Breast epithelium (tissue), 4 donors: ENCODE results near the gene USP9Y. TPM values are rescaled to one million over a fixed set of nuclear protein-coding genes. Genes with fewer than 3 reads are reported as not detected.

Source experiments
- DNase-seq, 2 donors: peaks; one replicate each; pipeline ENCODE4 v3.0.0-alpha.2; 2019; ENCODE audit warnings: low spot score in 2 of 2
- H3K27ac ChIP-seq, 2 donors: fragments of 200-600 bp; sonication (generic) in 1 of 2; one replicate each; pipeline ENCODE4 v1.5.1; 2016 to 2019; ENCODE audit warnings: mild to moderate bottlenecking in 1 of 2
- H3K27me3 ChIP-seq, 2 donors: fragments of 200-600 bp; sonication (generic) in 1 of 2; one replicate each; pipeline versions ENCODE4 v1.5.1 to v1.6.0; 2017 to 2019; ENCODE audit warnings: control low read depth in 1 of 2, mild to moderate bottlenecking in 1 of 2
- H3K36me3 ChIP-seq: fragments of 200-600 bp; one replicate; pipeline ENCODE4 v1.5.1; 2019
- H3K4me1 ChIP-seq, 2 donors: fragments of 200-600 bp; sonication (generic); one replicate each; pipeline ENCODE4 v1.5.1; 2016 to 2019; ENCODE audit warnings: control low read depth in 1 of 2
- H3K4me3 ChIP-seq, 3 donors: fragments of 200-600 bp; sonication (generic); 1 replicate in 2 of 3; 2 replicates in 1 of 3; pipeline ENCODE4 v1.5.1; 2016 to 2019; ENCODE audit warnings: mild to moderate bottlenecking in 3 of 3, moderate library complexity in 2 of 3
- H3K9me3 ChIP-seq, 2 donors: fragments of 200-600 bp; sonication (generic) in 1 of 2; one replicate each; pipeline ENCODE4 v1.5.1; 2016 to 2019; ENCODE audit warnings: control low read depth in 1 of 2
- CTCF ChIP-seq, 3 donors: fragments of 450-650 bp; IDR thresholded peaks; one replicate each; pipeline ENCODE4 v1.5.1; 2016 to 2017; ENCODE audit warnings: antibody characterized with exemption in 3 of 3, mild to moderate bottlenecking in 3 of 3, moderate library complexity in 3 of 3
- POLR2A ChIP-seq: fragments of 450-650 bp; IDR thresholded peaks from one replicate; pipeline ENCODE4 v1.6.1; 2016; ENCODE audit warnings: antibody characterized with exemption, mild to moderate bottlenecking, moderate library complexity
- POLR2AphosphoS5 ChIP-seq, 3 donors: sonication (generic); formaldehyde crosslinking; IDR thresholded peaks; one replicate each; pipeline ENCODE4 v1.6.1; 2017; ENCODE audit warnings: antibody characterized with exemption in 3 of 3
- intact Hi-C: fragments of 100-400 bp; cut with DNase I; formaldehyde crosslinking; loops from one replicate; pipeline ENCODE4 v1.15.1; 2023; ENCODE audit warnings: low total_unique reads
- total RNA-seq, 3 donors: library from RNA; depleted of rRNA; stranded (reverse); fragments of >200 nt; gene quantifications; one replicate each; pipeline ENCODE4 v1.1.0, GENCODE V29; 2016

USP9Y gene
- total RNA-seq, 3 donors from 2014 or later, result under 0.01 to 26.4 TPM; not detected in 1

- H3K27ac ChIP-seq, result no peak overlapping the region
- no peak for TF ChIP-seq POLR2AphosphoS5 (IDR thresholded peaks at IDR 0.05)
- TF ChIP-seq CTCF (IDR thresholded peaks at IDR 0.05), result no peak
- TF ChIP-seq POLR2A, result no peak
- H3K9me3 ChIP-seq, result no peaks in the 10 kb centered on the region
- intact Hi-C loops, result no loop called here
- DNase-seq, result no peak
- no peaks in the 10 kb centered on the region for H3K4me1 ChIP-seq
- H3K27me3 ChIP-seq, result no peaks in the 10 kb centered on the region
- no peaks in the 10 kb centered on the region for H3K36me3 ChIP-seq
- no peak overlapping the region for H3K4me3 ChIP-seq
Measured at GRCh38 chrY:12678111-12678510, 22.9 kb upstream of the USP9Y start.

GRCh38 chrY:12681535-12681934 lies 19.5 kb upstream of the USP9Y start:
- H3K27ac ChIP-seq, result no peak overlapping the region
- H3K4me1 ChIP-seq, result no peaks in the 10 kb centered on the region
- no peak for TF ChIP-seq CTCF (IDR thresholded peaks at IDR 0.05)

GRCh38 chrY:12688337-12688736 lies 12.7 kb upstream of the USP9Y start:
- intact Hi-C loops, result no loop called here
- Histone ChIP-seq H3K4me3 (no peak overlapping the region), H3K27ac (no peak overlapping the region)

More at GRCh38 chrY:12681535-12681934, 19.5 kb upstream of the USP9Y start:
- no peaks in the 10 kb centered on the region for H3K9me3 ChIP-seq
- H3K4me3 ChIP-seq, result no peak overlapping the region
- H3K36me3 ChIP-seq, result no peaks in the 10 kb centered on the region
- intact Hi-C loops, result no loop called here
- DNase-seq, result no peak
- H3K27me3 ChIP-seq, result no peaks in the 10 kb centered on the region

GRCh38 chrY:12700087-12700486 lies 944 bp upstream of the USP9Y start:
- H3K4me3 ChIP-seq, result no peak overlapping the region
- TF ChIP-seq POLR2A (no peak), POLR2AphosphoS5 (IDR thresholded peaks at IDR 0.05) (no peak), CTCF (IDR thresholded peaks at IDR 0.05) (no peak)
- no peak for DNase-seq
- H3K36me3 ChIP-seq, result no peaks in the 10 kb centered on the region
- H3K27ac ChIP-seq, result no peak overlapping the region
- H3K4me1 ChIP-seq, result no peaks in the 10 kb centered on the region
- no peaks in the 10 kb centered on the region for H3K9me3 ChIP-seq
- intact Hi-C loops, result no loop called here
- H3K27me3 ChIP-seq, result no peaks in the 10 kb centered on the region

More at GRCh38 chrY:12688337-12688736, 12.7 kb upstream of the USP9Y start:
- DNase-seq, result no peak
- H3K9me3 ChIP-seq, result no peaks in the 10 kb centered on the region
- TF ChIP-seq CTCF (IDR thresholded peaks at IDR 0.05), result no peak
- TF ChIP-seq POLR2AphosphoS5 (IDR thresholded peaks at IDR 0.05), result no peak
- no peak for TF ChIP-seq POLR2A
- no peaks in the 10 kb centered on the region for H3K27me3 ChIP-seq
- no peaks in the 10 kb centered on the region for H3K36me3 ChIP-seq
- no peaks in the 10 kb centered on the region for H3K4me1 ChIP-seq

GRCh38 chrY:12702174-12702573 lies 1.1 kb downstream of the USP9Y start:
- H3K9me3 ChIP-seq, result no peaks in the 10 kb centered on the region
- H3K27ac ChIP-seq, result no peak overlapping the region
- H3K27me3 ChIP-seq, result no peaks in the 10 kb centered on the region
- TF ChIP-seq POLR2AphosphoS5 (IDR thresholded peaks at IDR 0.05) (no peak), CTCF (IDR thresholded peaks at IDR 0.05) (no peak), POLR2A (no peak)
- H3K4me3 ChIP-seq, result no peak overlapping the region
- no peaks in the 10 kb centered on the region for H3K4me1 ChIP-seq
- no peaks in the 10 kb centered on the region for H3K36me3 ChIP-seq
- no peak for DNase-seq
- intact Hi-C loops, result no loop called here
